SIG-M5 treated with dmso at 0.1 percent for 504 hours (cell line): ENCODE data around the gene JAKMIP1.

Experiments
- DNase-seq: peaks from one replicate; lab custom pipeline; 2025; ENCODE audit not compliant: unreplicated experiment; lab: John Stamatoyannopoulos, UW

Gene JAKMIP1

GRCh38 chr4:6183740-6184139 lies 16.6 kb downstream of the JAKMIP1 start:
- no peak for DNase-seq

GRCh38 chr4:6182376-6183280 lies 17.7 kb downstream of the JAKMIP1 start:
- no peak for DNase-seq

GRCh38 chr4:6180841-6181631 lies 19.3 kb downstream of the JAKMIP1 start:
- no peak for DNase-seq

GRCh38 chr4:6179362-6179761 lies 21.0 kb downstream of the JAKMIP1 start:
- no peak for DNase-seq

- DNase-seq = no peak
Measured at GRCh38 chr4:6178757-6179156, 21.6 kb downstream of the JAKMIP1 start.

- DNase-seq = no peak
Measured at GRCh38 chr4:6177587-6178197, 22.7 kb downstream of the JAKMIP1 start.

- no peak for DNase-seq
Measured at GRCh38 chr4:6175426-6175825, 24.9 kb downstream of the JAKMIP1 start.

GRCh38 chr4:6172927-6173200 lies 27.5 kb downstream of the JAKMIP1 start:
- DNase-seq = no peak

GRCh38 chr4:6172093-6172926 lies 28.0 kb downstream of the JAKMIP1 start:
- no peak for DNase-seq

- no peak for DNase-seq
Measured at GRCh38 chr4:6169239-6169638, 31.1 kb downstream of the JAKMIP1 start.

- no peak for DNase-seq
Measured at GRCh38 chr4:6165766-6166165, 34.6 kb downstream of the JAKMIP1 start.

- DNase-seq = no peak
Measured at GRCh38 chr4:6162885-6163284, 37.5 kb downstream of the JAKMIP1 start.

- no peak for DNase-seq
Measured at GRCh38 chr4:6161921-6162464, 38.4 kb downstream of the JAKMIP1 start.

GRCh38 chr4:6160536-6160935 lies 39.8 kb downstream of the JAKMIP1 start:
- DNase-seq = no peak

GRCh38 chr4:6157926-6158325 lies 42.4 kb downstream of the JAKMIP1 start:
- no peak for DNase-seq

- no peak for DNase-seq
Measured at GRCh38 chr4:6155996-6156750, 44.2 kb downstream of the JAKMIP1 start.

GRCh38 chr4:6154875-6155274 lies 45.5 kb downstream of the JAKMIP1 start:
- DNase-seq = no peak

- no peak for DNase-seq
Measured at GRCh38 chr4:6153874-6154273, 46.5 kb downstream of the JAKMIP1 start.

GRCh38 chr4:6152869-6153705 lies 47.3 kb downstream of the JAKMIP1 start:
- DNase-seq = no peak
